Renal cortical epithelial cell (primary cell): ENCODE results near the gene PRPF39. TPM values are rescaled to one million over a fixed set of nuclear protein-coding genes. Genes with fewer than 3 reads are reported as not detected.
"Not testable (repeated sequence)": the region's sequence is repeated elsewhere in the genome, so short reads cannot be mapped to it uniquely, and the experiment has no call there.

ENCODE experiments used
- DNase-seq: peaks from one replicate; pipeline ENCODE4 v3.0.0-alpha.2; 2011; ENCODE audit warnings: low read depth
- total RNA-seq: library from RNA; depleted of rRNA; stranded (reverse); fragments of >200 nt; gene quantifications from 2 replicates; pipeline ENCODE4 v1.2.3, GENCODE V29; 2014

PRPF39 gene
- total RNA-seq, 1 donor from 2014 or later: 40.1 TPM

- peak; percentile 96 for DNase-seq
Observed at GRCh38 chr14:45135659-45136395, 51.9 kb downstream of the PRPF39 start, which contains the start of gene FANCM. Gene FANCM (plus strand): TSS chr14:45135930. CDS start chr14:45136032, 102 bp downstream.

DNA sequence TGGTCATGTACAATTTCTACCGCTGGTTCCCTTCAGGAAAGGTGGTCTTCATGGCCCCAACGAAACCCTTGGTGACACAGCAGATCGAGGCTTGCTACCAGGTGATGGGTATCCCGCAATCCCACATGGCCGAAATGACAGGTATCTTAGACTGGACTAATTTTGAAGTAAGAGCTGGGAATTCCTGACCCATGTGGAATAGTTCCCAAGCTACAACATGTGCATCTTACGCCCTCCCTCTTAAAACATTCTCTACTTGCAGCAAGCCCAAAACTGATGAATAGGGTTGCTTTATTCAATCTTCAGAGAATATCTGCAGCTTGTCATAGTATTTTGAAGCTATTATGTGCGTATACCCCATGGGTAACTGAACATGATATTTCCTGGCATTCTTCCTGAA, 52.5 kb downstream of the PRPF39 start:
- DNase-seq: peak; percentile 5

DNA sequence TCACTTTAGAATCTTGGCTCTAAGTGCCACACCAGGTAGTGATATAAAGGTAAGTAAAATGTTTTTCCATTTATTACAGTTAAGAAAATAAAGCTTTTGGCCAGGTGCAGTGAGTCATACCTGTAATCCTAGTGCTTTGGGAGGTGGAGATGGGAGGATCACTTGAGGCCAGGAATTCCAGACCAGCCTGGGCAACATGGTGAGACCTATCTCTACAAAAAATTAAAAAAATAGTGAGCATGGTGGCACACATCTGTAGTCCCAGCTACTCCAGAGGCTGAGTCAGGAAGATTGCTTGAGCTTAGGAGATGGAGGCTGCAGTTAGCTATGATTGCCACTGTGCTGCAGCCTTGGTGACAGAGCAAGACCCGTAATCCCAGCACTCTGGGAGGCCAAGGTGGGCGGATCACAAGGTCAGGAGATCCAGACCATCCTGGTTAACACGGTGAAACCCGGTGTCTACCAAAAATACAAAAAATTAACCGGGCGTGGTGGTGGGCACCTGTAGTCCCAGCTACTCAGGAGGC, 56.8 kb downstream of the PRPF39 start:
- no peak for DNase-seq

- not testable (repeated sequence) for DNase-seq
Observed at GRCh38 chr14:45142083-45142482, 58.2 kb downstream of the PRPF39 start.

DNA sequence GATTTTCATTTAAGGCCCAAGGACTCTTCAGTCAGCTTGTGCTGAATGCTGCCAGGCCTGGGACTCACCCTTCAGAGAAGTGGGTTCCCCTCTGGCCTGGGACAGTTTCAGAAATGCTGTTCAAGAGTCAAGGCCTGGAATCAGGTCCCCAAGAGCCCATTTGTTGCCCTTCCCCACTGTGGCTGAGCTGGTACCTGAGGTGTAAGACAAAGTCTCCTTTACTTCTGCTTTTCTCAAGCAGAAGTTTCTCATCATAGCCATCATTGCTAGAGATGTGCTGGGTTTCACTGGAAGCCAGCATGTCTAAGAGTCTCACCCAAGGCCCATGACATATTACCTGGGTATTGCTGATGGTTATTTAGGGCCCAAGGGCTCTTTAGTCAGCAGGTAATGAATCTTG, 60.7 kb downstream of the PRPF39 start:
- no peak for DNase-seq

DNA sequence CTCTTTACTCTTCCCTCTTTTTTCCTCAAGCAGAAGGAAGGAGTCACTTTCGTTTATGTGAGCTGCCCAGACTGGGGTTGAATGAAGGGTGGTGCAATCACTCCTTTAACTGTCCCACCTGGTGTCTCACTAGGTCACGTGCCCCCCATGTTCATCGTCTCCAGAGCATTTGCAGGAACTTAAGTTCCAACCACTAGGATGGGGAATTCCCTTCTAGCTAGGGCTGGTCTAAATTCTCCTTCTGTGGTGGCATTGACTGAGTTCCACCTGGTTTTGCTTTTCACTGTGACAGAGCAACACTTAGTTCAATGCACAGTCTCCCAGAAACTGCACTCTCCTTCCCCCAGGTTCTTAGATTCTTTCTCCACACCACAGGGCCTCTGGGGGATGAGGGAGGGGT, 61.3 kb downstream of the PRPF39 start:
- no peak for DNase-seq

- no peak for DNase-seq
Observed at GRCh38 chr14:45149602-45150001, 65.7 kb downstream of the PRPF39 start.

DNA sequence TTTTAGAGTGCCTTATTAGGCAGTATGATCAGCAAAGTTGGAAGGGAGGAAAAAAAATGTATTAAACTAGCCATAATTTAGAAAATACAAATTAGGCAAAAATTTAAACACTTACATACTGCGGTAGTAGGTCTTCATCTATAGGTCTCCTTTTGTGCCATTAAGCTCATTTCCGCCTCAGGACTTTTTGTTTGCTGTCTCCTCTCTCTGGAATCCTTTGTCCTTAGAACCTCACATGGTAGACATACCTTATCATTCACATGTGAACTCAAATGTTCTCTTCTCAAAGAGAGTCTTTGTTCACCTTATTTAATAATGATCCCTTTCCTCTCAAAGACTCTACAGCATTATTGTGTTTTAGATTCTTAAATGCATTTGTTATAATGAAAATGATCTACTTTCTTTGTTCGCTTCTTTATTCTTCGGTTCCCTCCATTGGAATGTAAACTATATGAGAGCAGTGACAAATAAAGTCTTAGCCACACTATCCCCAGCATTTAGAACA, 66.5 kb downstream of the PRPF39 start:
- DNase-seq: no peak

- DNase-seq: no peak
Observed at GRCh38 chr14:45156067-45156466, 72.2 kb downstream of the PRPF39 start.

Other genes starting within 250 kb of the PRPF39 start
- 8.3 and 18.9 TPM in 2 replicates for gene KLHL28, start 122.2 kb upstream of the PRPF39 start, total RNA-seq
- 14.2 and 40.5 TPM in 2 replicates for gene TOGARAM1, start 121.9 kb upstream of the PRPF39 start, total RNA-seq
- gene FKBP3, start 50.4 kb downstream of the PRPF39 start, total RNA-seq: 40.6 and 64.9 TPM in 2 replicates
- 4.7 and 6.8 TPM in 2 replicates for gene FANCM, start 51.8 kb downstream of the PRPF39 start, total RNA-seq
- 24.3 and 29.9 TPM in 2 replicates for gene MIS18BP1, start 169.1 kb downstream of the PRPF39 start, total RNA-seq